Gastroesophageal sphincter (tissue), 4 donors: ENCODE measurements around the gene AMD1. TPM values are rescaled to one million over a fixed set of nuclear protein-coding genes. Genes with fewer than 3 reads are reported as not detected.

Source experiments
- ATAC-seq: fragments of 150-250 bp; one replicate; pipeline ENCODE4 v1.9.1; 2016; ENCODE audit warnings: mild to moderate bottlenecking, moderate library complexity
- H3K27ac ChIP-seq, 4 donors: fragments of 200-600 bp; sonication (generic) in 3 of 4; 1 replicate in 3 of 4; 2 replicates in 1 of 4; pipeline ENCODE4 v1.5.1; 2016 to 2019
- H3K27me3 ChIP-seq: fragments of 200-600 bp; sonication (generic); one replicate; pipeline ENCODE4 v1.5.1; 2019
- H3K36me3 ChIP-seq, 2 donors: fragments of 200-600 bp; sonication (generic); one replicate each; pipeline ENCODE4 v1.5.1; 2019; ENCODE audit warnings: control low read depth in 1 of 2
- H3K4me1 ChIP-seq, 3 donors: fragments of 200-600 bp; sonication (generic); 1 replicate in 2 of 3; 2 replicates in 1 of 3; pipeline ENCODE4 v1.5.1; 2016 to 2019; ENCODE audit warnings: control low read depth in 2 of 3
- H3K4me3 ChIP-seq, 2 donors: fragments of 200-600 bp; sonication (generic); one replicate each; pipeline ENCODE4 v1.5.1; 2019; ENCODE audit warnings: mild to moderate bottlenecking in 1 of 2, moderate library complexity in 1 of 2
- H3K9me3 ChIP-seq, 3 donors: fragments of 200-600 bp; sonication (generic); one replicate each; pipeline ENCODE4 v1.5.1; 2017 to 2019; ENCODE audit warnings: control low read depth in 2 of 3
- EP300 ChIP-seq: sonication (generic); formaldehyde crosslinking; IDR thresholded peaks from one replicate; pipeline ENCODE4 v1.6.1; 2017; ENCODE audit warnings: antibody characterized with exemption, mild to moderate bottlenecking
- POLR2A ChIP-seq, 2 donors: fragments of 450-650 bp; IDR thresholded peaks; one replicate each; pipeline ENCODE4 v1.6.1; 2017; ENCODE audit warnings: antibody characterized with exemption in 2 of 2, mild to moderate bottlenecking in 2 of 2, moderate library complexity in 1 of 2
- POLR2AphosphoS5 ChIP-seq: sonication (generic); formaldehyde crosslinking; IDR thresholded peaks from one replicate; pipeline ENCODE4 v1.6.1; 2017; ENCODE audit warnings: antibody characterized with exemption
- WGBS, 2 donors: methylation state at CpG; one replicate each; pipeline ENCODE4 v1.1.5; 2018; ENCODE audit warnings: low coverage in 1 of 2; 5-methylcytosine and 5-hydroxymethylcytosine counted together
- total RNA-seq, 4 donors: library from RNA; depleted of rRNA; stranded (reverse); fragments of >200 nt; gene quantifications; one replicate each; pipeline ENCODE4 v1.1.0, GENCODE V29; 2016
- TF ChIP-seq, protein P1 (sequence below), 4 experiments: fragments of 200-600 bp in 2 of 4; fragments of 450-650 bp in 2 of 4; sonication (generic) in 1 of 4; IDR thresholded peaks; one replicate each; pipeline ENCODE4 v1.5.1; 2017 to 2019; ENCODE audit warnings: antibody characterized with exemption in 4 of 4, mild to moderate bottlenecking in 2 of 4, moderate library complexity in 2 of 4

The AMD1 gene
- total RNA-seq: 10 to 100 TPM; 51.4 to 96.5 (median 79.0) TPM

DNA sequence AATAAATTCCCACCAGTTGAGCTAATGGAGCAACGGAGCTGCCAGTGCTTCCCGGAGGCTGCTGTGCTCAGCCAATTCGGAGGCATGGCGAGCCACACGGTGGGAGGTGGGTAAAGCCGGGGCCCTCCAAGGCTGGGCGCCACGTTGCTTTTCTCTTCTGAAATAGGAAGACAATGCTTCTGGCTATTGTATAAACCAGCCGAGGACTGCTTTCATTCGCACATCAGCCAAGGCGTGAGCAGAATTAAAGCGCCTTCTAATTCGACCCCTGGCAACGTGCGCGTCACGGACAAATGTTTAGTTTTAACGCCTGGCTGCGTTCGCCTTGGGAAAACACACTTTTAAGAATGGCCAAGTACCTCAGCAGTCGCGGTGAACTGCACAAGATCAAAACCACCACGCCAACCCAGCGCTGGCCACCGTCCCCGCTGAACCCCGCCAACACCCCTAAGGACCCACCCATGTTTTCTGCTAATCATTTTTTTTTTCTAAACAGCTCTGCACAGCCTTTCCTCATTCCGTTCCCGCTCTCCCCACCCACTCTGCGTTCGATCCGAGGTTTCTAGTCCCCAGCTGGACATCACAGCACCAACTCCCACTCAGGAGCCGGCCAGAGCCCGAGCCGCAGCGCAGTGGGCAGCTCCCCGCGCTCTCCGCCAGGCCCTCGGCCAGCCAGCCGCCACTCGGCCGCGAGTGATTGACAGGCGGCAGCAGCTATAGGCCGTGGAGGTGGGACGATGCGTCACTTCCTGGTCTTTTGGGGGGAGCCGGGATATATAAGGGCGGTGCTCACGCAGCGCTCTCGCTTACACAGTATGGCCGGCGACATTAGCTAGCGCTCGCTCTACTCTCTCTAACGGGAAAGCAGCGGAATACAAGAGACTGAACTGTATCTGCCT lies at the start of gene AMD1:
Gene AMD1, plus strand, starts transcription at position 805 of the 899 bp plus-strand sequence. CDS start 321 bp downstream, outside the sequence.
- H3K36me3 ChIP-seq: no peaks in the 10 kb centered on the region
- peaks cover 0 to 40% (median 17%) of the 10 kb centered on the region in 3 donors for H3K4me1 ChIP-seq
- TF ChIP-seq EP300: no peak
- peak; percentile 100 for TF ChIP-seq POLR2AphosphoS5
- TF ChIP-seq, protein P1, sequence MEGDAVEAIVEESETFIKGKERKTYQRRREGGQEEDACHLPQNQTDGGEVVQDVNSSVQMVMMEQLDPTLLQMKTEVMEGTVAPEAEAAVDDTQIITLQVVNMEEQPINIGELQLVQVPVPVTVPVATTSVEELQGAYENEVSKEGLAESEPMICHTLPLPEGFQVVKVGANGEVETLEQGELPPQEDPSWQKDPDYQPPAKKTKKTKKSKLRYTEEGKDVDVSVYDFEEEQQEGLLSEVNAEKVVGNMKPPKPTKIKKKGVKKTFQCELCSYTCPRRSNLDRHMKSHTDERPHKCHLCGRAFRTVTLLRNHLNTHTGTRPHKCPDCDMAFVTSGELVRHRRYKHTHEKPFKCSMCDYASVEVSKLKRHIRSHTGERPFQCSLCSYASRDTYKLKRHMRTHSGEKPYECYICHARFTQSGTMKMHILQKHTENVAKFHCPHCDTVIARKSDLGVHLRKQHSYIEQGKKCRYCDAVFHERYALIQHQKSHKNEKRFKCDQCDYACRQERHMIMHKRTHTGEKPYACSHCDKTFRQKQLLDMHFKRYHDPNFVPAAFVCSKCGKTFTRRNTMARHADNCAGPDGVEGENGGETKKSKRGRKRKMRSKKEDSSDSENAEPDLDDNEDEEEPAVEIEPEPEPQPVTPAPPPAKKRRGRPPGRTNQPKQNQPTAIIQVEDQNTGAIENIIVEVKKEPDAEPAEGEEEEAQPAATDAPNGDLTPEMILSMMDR (IDR thresholded peaks at IDR 0.05): peak in 2 of 4 experiments; percentile 21 to 38
- peak; percentile 99 for TF ChIP-seq POLR2A (IDR thresholded peaks at IDR 0.05)
- H3K27me3 ChIP-seq: no peaks in the 10 kb centered on the region
- H3K4me3 ChIP-seq: peak within 1 kb of the TSS; percentile 88 to 93
- peak; percentile 93 for ATAC-seq
- WGBS, 2 donors: 1 to 2% methylated on average over 14 to 37 of the region's 59 CpGs
- no peaks in the 10 kb centered on the region for H3K9me3 ChIP-seq
- H3K27ac ChIP-seq: peak within 1 kb of the TSS; percentile 92 to 97 (median 94)

DNA sequence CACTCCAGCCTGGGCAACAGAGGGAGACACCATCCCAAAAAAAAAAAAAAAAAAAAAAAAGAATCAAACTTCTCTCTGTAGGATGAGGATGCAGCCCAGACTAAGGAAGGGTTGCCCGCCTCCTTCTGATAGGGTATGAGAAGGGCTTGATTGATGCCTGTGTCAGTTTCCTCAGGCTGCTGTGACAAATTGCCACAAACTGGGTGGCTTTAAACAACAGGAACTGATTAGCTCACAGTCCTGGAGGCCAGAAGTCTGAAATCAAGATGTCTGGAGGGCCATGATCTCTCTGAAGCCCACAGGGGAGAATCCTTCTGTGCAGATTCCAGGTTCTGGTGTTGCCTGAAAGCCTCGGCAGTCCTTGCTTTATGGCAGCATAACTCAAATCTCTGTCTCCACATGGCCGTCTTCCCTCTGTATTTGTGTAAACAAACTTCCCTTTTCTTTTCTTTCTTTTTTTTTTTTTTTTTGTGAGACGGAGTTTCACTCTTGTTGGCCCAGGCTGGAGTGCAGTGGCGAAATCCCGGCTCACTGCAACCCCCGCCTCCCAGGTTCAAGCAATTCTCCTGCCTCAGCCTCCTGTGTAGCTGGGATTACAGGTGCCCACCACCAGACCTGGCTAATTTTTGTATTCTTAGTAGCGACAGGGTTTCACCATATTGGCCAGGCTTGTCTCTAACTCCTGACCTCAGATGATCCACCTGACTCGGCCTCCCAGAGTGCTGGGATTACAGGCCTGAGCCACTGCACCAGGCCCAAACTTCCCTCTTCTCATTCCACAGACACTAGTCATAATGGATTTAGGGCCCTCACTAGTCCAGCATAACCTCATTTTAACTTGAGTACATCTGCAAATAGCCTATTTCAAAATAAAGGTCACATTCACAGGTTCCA lies 48.1 kb upstream of the AMD1 start:
- 51 to 75% methylated on average over 3 to 8 of the region's 9 CpGs for WGBS, 2 donors
- H3K4me3 ChIP-seq: no peak overlapping the region
- H3K27me3 ChIP-seq: no peaks in the 10 kb centered on the region
- no peaks in the 10 kb centered on the region for H3K36me3 ChIP-seq
- no peaks in the 10 kb centered on the region for H3K9me3 ChIP-seq
- peak overlapping the region in 3 of 4 donors; percentile 15 to 59 (median 16) for H3K27ac ChIP-seq
- H3K4me1 ChIP-seq: peaks cover 0 to 13% (median 0%) of the 10 kb centered on the region in 3 donors
- no peak for TF ChIP-seq POLR2AphosphoS5
- TF ChIP-seq, protein P1 (IDR thresholded peaks at IDR 0.05): no peak
- TF ChIP-seq POLR2A (IDR thresholded peaks at IDR 0.05): no peak
- no peak for TF ChIP-seq EP300
- ATAC-seq: peak; percentile 56

DNA sequence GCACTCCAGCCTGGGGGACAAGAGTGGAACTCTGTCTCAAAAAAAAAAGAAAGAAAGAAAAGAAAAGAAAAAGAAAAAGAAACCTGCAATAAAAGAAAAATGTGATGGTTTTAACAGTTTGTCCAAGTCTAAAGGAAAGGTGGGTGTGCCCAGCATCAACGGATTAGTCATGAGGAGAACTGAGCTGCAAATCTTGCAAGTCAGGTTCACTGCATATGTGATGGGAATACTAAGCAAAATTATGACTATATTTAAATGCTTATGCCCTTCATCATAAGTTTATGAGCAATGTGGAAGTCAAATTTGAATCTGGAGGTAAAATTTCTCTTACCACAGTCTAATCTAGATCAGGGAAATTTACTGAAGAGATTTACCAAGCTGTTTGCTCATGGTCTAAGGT lies 46.2 kb upstream of the AMD1 start:
- H3K27me3 ChIP-seq: no peaks in the 10 kb centered on the region
- 45 to 59% methylated on average over 1 of the region's 1 CpG for WGBS, 2 donors
- TF ChIP-seq POLR2A (IDR thresholded peaks at IDR 0.05): no peak
- TF ChIP-seq POLR2AphosphoS5: no peak
- TF ChIP-seq, protein P1 (IDR thresholded peaks at IDR 0.05): no peak
- TF ChIP-seq EP300: no peak
- no peak for ATAC-seq
- no peaks in the 10 kb centered on the region for H3K9me3 ChIP-seq
- no peaks in the 10 kb centered on the region for H3K36me3 ChIP-seq
- no peak overlapping the region for H3K27ac ChIP-seq
- no peak overlapping the region for H3K4me3 ChIP-seq
- no peaks in the 10 kb centered on the region for H3K4me1 ChIP-seq

DNA sequence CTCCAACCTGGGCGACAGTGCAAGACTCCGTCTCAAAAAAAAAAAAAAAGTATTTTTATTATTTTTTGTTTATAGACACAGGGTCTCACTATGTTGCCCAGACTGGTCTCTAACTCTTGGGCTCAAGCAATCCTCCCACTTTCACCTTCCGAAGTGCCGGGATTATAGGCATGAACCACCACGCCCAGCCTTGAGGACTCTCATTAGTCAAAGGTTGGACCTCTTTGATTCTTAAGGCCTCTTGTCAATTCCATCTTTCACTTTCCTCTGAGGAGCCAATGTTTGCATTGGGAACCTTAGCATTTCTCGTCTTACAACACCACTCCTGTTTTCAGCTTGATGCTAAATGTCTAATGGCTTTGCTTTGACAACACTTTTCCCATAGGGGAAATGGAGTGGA lies 43.2 kb upstream of the AMD1 start:
- TF ChIP-seq POLR2A (IDR thresholded peaks at IDR 0.05) (no peak), EP300 (no peak), POLR2AphosphoS5 (no peak)
- TF ChIP-seq, protein P1 (IDR thresholded peaks at IDR 0.05): no peak
- Histone ChIP-seq H3K9me3 (no peaks in the 10 kb centered on the region), H3K36me3 (no peaks in the 10 kb centered on the region), H3K4me1 (no peaks in the 10 kb centered on the region), H3K27me3 (no peaks in the 10 kb centered on the region), H3K27ac (no peak overlapping the region), H3K4me3 (no peak overlapping the region)
- WGBS, 2 donors: 98 to 100% methylated on average over 5 to 6 of the region's 6 CpGs
- ATAC-seq: no peak
